ENCODE measurements around the gene ANKRD13A.

Gene ANKRD13A

GRCh38 chr12:110088936-110089335 lies 89.7 kb downstream of the ANKRD13A start:
- DNase-seq = no peak

Measured in RPMI8226 (cell line).